ENCODE measurements around the gene CCDC28A.

DNA sequence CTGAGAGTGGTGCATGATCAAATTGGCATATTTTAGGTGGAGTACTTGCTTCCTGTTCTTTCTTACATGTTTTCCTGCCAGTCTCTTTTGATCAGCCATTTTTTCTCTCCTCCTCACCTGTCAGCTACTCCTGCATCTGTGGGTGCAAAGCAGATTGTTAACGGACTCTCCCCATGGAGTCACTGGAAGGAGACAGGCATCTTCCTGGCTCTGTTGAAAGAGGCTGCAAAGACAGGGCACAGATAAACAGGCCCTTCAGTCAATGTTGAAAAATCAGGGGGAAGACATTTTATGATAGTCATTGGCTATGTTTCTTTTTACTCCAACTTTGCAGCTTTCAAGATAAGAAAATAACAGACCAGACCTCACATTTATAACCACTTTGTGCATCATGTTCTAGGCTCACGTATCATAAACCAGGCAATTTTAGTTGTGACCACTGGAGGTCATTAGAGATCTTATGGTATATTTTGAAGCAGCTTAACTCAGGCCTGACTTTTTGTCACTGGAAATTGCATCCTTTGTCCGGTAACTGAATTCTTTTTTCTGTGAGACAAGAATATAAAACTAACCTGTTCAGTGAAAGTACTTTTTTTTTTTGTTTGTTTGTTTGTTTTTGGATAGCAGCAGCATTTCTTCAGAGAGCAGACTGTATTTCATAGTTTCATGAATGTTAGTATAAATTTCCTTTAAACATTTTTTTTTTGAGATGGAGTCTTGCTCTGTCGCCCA is 42.4 kb downstream of the CCDC28A start:
- TF ChIP-seq, protein P1, sequence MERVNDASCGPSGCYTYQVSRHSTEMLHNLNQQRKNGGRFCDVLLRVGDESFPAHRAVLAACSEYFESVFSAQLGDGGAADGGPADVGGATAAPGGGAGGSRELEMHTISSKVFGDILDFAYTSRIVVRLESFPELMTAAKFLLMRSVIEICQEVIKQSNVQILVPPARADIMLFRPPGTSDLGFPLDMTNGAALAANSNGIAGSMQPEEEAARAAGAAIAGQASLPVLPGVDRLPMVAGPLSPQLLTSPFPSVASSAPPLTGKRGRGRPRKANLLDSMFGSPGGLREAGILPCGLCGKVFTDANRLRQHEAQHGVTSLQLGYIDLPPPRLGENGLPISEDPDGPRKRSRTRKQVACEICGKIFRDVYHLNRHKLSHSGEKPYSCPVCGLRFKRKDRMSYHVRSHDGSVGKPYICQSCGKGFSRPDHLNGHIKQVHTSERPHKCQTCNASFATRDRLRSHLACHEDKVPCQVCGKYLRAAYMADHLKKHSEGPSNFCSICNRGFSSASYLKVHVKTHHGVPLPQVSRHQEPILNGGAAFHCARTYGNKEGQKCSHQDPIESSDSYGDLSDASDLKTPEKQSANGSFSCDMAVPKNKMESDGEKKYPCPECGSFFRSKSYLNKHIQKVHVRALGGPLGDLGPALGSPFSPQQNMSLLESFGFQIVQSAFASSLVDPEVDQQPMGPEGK (CRISPR knock-in tag; IDR thresholded peaks at IDR 0.05; ENCODE audit: borderline replicate concordance): no peak
- TF ChIP-seq, protein P2, sequence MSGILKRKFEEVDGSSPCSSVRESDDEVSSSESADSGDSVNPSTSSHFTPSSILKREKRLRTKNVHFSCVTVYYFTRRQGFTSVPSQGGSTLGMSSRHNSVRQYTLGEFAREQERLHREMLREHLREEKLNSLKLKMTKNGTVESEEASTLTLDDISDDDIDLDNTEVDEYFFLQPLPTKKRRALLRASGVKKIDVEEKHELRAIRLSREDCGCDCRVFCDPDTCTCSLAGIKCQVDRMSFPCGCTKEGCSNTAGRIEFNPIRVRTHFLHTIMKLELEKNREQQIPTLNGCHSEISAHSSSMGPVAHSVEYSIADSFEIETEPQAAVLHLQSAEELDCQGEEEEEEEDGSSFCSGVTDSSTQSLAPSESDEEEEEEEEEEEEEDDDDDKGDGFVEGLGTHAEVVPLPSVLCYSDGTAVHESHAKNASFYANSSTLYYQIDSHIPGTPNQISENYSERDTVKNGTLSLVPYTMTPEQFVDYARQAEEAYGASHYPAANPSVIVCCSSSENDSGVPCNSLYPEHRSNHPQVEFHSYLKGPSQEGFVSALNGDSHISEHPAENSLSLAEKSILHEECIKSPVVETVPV (CRISPR knock-in tag; IDR thresholded peaks at IDR 0.05): no peak

All from SK-N-SH treated with all-trans-retinoic acid at 6 μM for 48 hours (cell line).